GM18498 (cell line): ENCODE measurements around the gene BLVRA.

Source experiments
- ATAC-seq: cut with Tn5 transposase; IDR thresholded peaks from one replicate; pipeline ENCODE4 v1.9.1; 2021; ENCODE audit warnings: mild to moderate bottlenecking, moderate library complexity; ENCODE audit not compliant: unreplicated experiment

The BLVRA gene

DNA sequence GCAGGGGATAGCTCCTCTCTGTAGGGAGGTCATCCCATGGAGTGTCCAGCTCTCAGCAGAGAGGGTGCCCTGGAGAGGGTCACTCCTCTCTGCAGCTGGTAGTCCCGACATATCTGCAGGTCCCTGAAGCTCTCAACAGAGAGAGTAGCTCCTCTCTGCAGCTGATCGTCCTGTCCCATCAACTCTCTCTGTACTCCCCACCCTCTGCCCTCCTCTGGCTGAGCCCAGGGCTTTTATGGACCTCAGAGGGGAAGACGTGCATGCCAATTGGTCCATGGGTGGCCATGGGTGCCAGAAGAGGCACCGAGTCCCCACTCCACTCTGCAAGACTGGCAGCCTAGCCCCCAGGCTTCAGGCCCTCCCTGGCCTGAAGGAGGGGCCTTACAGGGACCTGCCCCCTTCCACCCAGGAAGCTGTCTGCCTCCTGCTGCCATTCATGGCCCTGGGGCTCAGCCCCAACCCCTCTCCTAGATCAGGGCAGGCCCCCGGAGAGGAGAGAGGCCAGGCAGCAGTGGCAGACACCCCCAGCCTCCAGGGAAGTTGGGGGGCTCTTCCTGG lies 9.0 kb upstream of the BLVRA start:
- no peak for ATAC-seq

DNA sequence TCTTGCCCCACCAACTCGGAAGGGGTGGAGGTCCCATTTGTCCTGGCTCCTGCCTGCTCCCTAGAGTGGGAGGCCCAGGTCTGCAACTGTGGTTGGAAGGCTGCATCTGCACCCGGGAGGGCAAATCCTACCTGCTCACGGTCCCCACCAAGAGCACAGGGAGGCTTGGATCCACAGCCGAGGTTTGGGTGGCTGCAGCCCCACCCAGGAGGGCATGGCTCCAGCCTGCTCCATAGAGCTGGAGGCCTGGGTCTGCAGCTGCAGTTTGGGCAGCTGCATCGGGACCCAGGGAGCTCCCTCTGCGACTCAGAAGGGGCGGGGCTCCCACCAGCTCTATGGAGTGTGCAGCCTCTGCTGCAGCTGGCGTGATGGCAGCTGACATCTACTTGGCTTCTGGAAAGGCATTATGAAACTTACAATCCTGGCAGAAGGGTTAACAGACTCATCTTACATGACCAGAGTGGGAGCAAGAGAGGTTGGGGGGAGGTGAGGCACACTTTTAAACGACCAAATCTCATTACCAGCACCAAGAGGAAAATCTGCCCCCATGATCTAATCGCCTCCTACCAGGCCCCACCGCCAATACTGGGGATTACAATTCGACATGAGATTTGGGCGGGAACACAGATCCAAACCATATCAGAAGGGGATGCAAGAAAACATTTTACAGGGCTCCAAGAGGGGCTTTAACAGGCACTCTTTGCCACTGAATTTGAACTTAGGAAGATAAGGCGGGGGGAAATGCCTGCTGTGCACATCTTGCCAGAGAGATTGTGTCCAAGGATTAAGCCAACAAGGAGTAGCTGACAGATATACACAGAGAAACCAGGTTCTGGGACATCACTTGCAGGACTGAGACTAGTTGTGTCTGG lies 8.2 kb upstream of the BLVRA start:
- peak; percentile 22 for ATAC-seq

DNA sequence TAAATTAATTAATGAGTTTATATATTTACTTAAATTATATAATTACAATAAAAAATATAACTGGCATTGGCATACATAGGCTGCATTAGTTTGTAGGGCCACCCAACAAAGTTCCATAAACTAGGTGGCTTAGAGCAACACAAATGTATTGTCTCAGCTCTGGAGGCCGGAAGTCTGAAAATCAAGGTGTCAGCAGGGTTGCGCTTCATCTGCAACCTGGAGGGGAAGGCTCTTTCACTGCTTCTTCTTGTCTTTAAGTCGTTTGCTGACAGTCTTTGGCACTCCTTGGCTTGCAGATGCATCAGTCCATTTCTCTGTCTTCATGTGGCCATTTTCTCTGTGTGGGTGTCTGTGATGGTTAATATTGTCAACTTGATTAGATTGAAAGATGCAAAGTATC lies 6.1 kb upstream of the BLVRA start:
- no peak for ATAC-seq

DNA sequence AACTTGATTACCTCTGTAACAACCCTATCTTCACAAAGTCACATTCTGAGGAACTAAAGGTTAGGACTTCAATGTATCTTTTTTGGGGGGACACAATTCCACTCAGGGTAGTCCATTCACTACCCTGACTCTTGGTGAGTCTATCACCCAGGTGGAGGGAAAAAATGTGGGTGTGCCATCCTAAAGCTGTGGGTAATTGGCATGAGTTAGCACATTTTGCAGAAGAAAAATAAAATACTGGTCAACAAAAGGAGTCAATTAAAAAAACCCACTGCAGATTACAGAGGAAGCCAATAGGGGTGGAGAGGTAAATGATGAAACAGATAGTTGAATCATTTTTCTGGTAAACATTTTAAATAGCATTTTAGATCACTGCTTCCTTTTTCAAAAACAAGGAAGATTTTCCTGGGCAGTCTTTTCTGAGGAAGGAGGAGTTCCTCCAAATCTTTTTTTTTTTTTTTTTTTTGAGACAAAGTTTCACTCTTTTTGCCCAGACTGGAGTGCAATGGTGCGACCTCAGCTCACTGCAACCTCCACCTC lies 5.1 kb upstream of the BLVRA start:
- no peak for ATAC-seq

DNA sequence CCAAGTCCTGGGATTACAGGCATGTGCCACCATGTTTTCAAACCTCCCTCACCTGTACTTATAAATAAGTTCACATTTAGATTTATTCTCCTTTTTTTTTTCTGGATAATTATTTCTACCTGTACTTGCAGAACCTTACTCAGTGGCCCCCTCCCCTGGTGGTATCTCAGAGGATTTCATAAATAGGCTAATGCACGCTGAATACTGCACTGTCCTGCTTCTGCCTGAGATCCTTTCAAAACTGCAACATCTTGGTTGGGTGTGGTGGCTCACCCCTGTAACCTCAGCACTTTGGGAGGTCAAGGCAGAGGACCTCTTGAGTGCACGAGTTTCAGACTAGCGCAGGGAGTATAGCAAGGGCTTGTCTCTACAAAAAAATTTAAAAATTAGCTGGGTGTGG lies 4.6 kb upstream of the BLVRA start:
- ATAC-seq, result no peak

GRCh38 chr7:43754596-43754995 lies 3.9 kb upstream of the BLVRA start:
- ATAC-seq, result no peak

GRCh38 chr7:43756368-43757072 lies 2.0 kb upstream of the BLVRA start:
- ATAC-seq, result no peak

GRCh38 chr7:43757073-43757720 lies 1.3 kb upstream of the BLVRA start:
- ATAC-seq, result no peak

DNA sequence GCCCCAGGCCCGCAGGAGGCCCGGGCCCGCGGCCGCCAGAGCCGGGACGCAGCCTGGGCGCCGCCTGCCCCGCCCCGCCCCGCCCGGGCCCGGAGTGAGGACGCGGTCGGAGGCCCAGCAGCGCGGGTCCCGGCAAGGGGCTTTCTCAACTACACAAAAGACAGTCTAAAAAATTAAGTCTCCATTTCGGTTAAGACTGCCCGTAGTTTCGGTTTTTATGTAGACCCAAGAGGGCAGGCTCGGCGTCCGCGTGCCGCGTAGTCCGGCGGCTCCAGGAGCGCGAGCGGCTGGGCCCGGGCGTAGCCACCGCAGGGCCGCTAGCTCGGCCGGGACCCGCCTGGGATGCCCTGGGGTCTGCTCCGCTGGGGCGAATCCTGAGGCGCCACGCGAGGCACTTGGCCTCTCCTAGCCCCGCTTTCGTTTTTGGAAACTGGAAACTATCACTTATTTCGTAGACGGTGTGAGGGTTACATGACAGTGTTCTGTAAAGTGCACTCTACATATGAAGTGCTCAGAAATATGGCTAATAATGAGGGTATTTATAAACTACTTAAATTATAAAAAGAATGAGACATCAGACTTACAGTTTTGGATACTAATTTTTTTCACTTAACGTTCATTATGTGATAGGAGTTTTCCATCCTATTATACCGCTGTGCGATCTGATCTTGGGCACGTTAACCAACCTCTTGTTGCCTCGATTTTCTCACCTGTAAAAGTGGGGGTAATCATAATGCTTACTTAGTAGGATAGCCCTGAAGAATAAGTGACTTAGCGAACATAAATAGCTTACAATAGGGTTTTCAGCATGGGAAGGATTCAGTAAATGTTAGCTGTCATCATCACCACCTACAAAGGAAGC lies 573 bp downstream of the BLVRA start:
- peak; percentile 69 for ATAC-seq

DNA sequence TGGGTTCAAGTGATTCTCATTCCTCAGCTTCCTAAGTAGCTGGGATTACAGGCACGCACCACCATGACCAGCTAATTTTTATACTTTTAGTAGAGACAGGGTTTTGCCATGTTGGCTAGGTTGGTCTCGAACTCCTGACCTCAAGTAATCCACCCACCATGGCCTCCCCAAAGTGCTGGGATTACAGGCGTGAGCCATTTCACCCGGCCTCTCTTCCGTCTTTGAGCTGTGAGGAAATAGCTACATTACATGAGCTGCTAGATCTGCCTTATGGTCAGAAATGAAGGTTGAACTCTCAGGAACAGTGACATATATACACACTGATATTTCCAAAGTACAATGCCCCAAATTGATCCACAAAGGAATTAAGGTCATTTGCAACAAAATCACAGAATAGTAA lies 2.4 kb downstream of the BLVRA start:
- no peak for ATAC-seq

DNA sequence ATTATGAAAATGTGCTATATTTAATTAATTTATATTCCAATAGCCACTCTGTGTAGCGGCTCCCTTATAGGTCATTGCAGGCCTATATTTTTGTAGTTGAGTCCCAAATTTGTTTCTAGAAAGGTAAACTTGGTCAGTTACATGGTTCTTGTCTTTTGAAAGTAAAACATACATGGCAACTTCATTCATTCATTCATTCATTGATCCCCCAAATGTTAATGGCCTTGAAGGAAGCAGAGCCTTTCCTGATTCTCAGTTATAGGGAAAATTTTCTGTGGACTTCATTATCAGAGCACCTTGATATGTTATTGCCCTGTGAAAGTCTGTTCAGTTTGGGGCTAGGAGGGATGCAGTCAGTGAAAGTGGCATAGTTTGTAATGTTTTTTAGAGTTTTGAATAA lies 2.9 kb downstream of the BLVRA start:
- ATAC-seq, result no peak

DNA sequence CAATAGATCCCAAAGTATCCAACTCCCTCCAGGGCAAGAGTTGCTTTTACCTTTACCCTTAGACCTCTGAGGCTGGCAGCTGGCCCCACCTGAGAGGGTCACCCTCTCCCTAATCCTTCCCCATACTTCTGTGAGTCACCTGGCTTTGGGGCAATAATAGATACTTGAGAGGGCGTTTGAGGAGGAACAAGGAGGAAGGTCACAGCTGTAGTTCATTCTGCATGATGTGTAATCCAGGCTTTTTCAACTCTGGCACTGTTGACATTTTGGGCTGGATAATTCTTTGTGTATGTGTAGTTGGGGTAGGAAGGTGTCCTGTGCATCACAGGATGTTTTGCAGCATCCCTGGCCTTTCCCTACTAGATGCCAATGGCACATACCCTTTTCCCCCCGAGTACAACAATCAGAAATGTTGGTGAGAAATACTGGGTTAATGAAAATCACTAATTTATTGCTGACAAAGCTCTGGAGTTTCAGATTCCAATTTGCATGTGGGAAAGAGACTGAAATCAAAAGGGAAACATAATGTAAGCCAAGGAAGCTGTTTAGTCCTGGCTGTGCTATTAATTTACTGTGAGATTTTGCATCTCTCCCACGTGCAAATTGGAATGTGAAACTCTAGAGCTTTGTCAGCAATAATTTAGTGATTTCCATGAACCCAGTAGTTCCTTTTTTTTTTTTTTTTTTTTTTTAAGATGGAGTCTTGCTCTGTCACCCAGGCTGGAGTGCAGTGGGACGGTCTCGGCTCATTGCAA lies 3.6 kb downstream of the BLVRA start:
- no peak for ATAC-seq

DNA sequence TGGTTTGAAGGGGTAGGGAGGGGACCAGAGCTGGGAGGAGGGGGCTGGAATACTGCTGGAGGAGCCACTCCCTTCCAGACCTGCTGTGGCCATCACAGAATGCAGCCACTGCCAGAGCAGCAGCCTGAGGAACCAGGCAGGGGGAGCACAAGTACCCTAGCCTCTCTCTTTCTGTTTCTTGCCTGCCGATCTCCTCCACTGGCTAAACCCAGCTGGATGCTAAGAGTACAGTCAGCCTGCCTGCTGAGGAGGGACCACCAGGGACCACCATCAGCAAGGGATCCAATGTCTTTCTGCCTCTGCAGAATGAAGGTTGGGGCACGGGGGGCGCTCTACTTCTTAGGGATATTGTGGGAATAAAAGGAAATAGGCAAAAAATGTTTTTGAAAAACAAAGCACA lies 4.7 kb downstream of the BLVRA start:
- ATAC-seq, result no peak

GRCh38 chr7:43764039-43764761 lies 5.7 kb downstream of the BLVRA start:
- ATAC-seq, result peak; percentile 64

DNA sequence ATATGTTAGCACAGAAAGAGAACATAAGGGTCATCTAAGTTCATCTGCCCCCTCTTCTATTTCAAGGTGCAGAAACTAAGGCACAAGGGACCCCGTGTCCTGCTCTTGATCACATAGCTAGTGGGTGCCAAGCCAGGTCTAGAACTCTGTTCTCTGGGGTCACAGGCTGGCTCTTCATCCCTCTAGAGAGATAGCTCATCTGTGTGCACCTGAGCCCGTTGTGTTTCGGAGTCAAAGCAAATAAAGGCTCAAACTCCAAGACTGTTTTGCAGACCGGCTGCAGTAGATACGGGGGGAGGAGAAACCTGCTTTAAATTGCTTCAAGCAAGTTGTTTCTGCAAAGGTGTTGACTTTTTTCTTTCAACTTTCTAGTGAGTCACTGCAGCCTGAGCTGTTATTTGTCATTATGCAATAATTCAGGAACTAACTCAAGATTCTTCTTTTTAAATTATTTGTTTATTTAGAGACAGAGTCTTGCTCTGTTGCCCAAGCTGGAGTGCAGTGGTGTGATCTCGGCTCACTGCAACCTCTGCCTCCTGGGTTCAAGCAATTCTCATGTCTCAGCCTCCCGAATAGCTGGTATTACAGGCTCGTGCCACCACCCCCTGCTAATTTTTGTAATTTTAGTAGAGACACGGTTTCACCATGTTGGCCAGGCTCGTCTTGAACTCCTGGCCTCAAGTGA lies 6.5 kb downstream of the BLVRA start:
- ATAC-seq, result no peak

DNA sequence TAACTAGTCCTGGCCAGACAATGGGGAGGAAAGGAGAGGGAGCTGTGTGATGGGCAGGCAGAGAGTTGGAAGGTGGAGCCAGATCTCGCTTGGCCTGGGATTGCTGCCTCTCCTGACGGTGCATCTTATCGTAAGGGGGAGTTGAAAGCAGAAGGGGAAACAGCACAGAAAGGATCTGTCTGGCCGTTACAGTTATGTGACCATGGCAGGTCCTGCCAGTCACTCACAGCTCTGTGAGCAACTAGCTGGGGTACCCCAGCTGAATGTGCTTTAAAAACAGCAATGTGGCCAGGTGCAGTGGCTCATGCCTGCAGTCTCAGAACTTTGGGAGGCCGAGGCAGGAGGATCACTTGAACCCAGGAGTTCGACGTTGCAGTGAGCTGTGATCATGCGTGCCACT lies 8.1 kb downstream of the BLVRA start:
- ATAC-seq, result no peak

DNA sequence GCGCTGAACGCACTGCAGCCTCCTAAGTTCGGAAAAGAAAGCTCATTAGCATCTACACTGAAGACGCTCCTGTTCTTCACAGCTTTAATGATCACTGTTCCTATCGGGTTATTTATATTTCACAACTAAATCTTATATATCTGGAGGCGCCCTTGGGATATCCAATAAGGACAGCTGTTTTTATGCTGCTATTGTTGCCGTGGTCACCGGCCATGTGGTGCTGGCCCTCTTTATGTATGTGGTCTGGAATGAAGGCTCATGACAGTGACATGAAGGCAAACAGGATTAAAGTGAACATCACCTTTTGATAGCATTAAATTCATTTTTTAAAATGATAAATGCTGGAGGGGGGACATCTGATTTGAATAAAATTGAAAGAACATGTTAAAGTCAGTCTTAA lies 8.8 kb downstream of the BLVRA start:
- ATAC-seq, result no peak

DNA sequence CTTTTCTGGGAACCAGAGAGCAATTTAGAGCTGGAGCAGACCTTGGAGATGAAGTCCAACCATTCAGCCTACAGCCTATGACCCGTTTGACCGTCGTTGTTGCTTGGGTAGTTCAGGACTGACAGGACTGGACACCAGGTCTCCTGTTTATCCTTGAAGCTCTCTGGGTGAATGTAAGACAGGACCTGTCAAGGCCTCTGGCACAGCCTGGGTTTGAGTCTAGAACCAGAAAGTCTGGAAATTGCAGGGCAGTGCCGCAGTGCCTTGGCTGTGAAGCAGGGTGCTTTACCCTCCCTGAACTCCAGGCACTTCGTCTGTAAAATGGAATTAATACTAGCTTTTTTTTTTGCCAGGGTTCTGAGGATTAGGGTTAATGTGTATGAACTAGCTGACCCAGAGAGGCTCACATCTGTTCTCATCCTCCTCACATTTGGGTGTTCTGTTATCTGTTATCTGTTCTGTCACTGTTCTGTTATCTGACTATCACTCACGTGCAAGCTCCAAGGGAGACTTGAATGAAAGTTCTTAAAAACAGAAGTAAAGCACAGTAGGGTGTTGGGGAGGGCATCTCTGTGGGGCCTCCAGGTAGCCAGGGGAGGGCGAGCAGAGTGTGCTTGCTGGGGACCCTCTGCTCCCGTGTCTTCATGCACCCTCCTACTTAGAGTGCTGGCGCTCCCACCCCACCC lies 9.9 kb downstream of the BLVRA start:
- no peak for ATAC-seq
